ENCODE results near the gene PCDHGB2.

DNA sequence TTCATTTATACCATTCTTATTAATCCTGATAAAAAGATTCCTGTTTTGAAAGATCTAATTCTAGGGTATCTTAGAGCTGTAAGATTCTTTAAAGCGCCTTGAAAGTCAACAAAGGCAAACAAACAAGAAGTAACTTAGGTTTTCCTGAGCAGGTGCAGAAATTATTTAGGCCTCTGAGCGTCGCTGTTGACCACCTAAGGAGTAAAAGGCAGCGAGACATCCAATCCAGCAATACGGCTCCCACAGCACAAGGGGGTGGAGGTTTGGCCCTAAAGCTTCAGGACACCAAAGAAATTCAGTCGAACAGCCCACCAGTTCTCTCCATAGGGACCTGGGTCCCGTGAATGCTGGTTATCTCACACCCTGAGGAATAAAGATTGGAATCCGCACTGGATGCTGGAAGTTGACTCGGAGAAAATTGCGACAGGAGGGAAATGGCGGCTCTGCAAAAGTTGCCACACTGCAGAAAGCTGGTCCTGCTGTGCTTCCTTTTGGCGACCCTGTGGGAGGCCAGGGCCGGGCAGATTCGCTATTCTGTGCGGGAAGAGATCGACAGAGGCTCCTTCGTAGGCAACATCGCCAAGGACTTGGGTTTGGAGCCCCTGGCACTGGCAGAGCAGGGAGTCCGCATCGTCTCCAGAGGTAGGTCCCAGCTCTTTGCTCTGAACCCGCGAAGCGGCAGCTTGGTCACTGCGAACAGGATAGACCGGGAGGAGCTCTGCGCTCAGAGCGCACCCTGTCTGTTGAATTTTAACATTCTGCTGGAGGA is 21.1 kb upstream of the PCDHGB2 start, which contains the start of gene PCDHGA2:
- TF ChIP-seq POLR2A (IDR thresholded peaks at IDR 0.05): no peak
- peak in 3 of 6 experiments; percentile 9 to 14 (median 10) for TF ChIP-seq CTCF (IDR thresholded peaks at IDR 0.05)
